ENCODE measurements around the gene CASZ1.

GRCh38 chr1:10740123-10740522 is 56.3 kb downstream of the CASZ1 start:
- no peak for TF ChIP-seq POLR2AphosphoS5 (IDR thresholded peaks at IDR 0.05; ENCODE audit: low read depth, low read length)
- no peak for TF ChIP-seq POLR2A (IDR thresholded peaks at IDR 0.05; ENCODE audit: low read depth, low read length)
- TF ChIP-seq TAF1 (IDR thresholded peaks at IDR 0.05; ENCODE audit: borderline replicate concordance, low read depth, low read length): no peak

Data from GM12892 (cell line).